K562 (cell line): ENCODE measurements around the gene C2CD2. TPM values are rescaled to one million over a fixed set of nuclear protein-coding genes. Genes with fewer than 3 reads are reported as not detected.

Source experiments
- polyA plus RNA-seq, 8 experiments: library from polyadenylated mRNA; depleted of rRNA in 4 of 8; stranded (reverse) in 5 of 8; unstranded in 3 of 8; fragments of >200 nt; fragmentation: Nextera tagmentation in 2 of 8; fragmentation: Illumina TruSeq in 1 of 8; extraction: Ambion mirVana in 2 of 8; extraction: Trizol in 1 of 8; gene quantifications; 2 replicates each; pipeline versions ENCODE4 v1.2.1 to v1.2.3, GENCODE V29; 2011 to 2014; ENCODE audit warnings: inconsistent platforms in 1 of 8, missing spikeins in 1 of 8
- total RNA-seq, 7 experiments: library from RNA; depleted of rRNA in 6 of 7; stranded (reverse); fragments of >200 nt in 6 of 7; fragmentation: Illumina TruSeq in 2 of 7; extraction: Trizol in 2 of 7; gene quantifications; 2 replicates each; pipeline versions ENCODE4 v1.2.1 to v1.2.3, GENCODE V29; 2011 to 2021; ENCODE audit warnings: low replicate concordance in 1 of 7
- TF ChIP-seq, protein P1 (sequence below): fragments of 450-650 bp; IDR thresholded peaks from 2 replicates; pipeline ENCODE4 v1.6.1; 2016; ENCODE audit warnings: low read depth

The C2CD2 gene
- total and polyA plus RNA-seq, 9 of the 15 experiments (the other 6 are each of a cell fraction or from before 2014, with no cell fraction given), result 1.3 to 21.6 (median 12.1) TPM

GRCh38 chr21:41923631-41924367, 30.0 kb downstream of the C2CD2 start (continued):
- TF ChIP-seq, protein P1, sequence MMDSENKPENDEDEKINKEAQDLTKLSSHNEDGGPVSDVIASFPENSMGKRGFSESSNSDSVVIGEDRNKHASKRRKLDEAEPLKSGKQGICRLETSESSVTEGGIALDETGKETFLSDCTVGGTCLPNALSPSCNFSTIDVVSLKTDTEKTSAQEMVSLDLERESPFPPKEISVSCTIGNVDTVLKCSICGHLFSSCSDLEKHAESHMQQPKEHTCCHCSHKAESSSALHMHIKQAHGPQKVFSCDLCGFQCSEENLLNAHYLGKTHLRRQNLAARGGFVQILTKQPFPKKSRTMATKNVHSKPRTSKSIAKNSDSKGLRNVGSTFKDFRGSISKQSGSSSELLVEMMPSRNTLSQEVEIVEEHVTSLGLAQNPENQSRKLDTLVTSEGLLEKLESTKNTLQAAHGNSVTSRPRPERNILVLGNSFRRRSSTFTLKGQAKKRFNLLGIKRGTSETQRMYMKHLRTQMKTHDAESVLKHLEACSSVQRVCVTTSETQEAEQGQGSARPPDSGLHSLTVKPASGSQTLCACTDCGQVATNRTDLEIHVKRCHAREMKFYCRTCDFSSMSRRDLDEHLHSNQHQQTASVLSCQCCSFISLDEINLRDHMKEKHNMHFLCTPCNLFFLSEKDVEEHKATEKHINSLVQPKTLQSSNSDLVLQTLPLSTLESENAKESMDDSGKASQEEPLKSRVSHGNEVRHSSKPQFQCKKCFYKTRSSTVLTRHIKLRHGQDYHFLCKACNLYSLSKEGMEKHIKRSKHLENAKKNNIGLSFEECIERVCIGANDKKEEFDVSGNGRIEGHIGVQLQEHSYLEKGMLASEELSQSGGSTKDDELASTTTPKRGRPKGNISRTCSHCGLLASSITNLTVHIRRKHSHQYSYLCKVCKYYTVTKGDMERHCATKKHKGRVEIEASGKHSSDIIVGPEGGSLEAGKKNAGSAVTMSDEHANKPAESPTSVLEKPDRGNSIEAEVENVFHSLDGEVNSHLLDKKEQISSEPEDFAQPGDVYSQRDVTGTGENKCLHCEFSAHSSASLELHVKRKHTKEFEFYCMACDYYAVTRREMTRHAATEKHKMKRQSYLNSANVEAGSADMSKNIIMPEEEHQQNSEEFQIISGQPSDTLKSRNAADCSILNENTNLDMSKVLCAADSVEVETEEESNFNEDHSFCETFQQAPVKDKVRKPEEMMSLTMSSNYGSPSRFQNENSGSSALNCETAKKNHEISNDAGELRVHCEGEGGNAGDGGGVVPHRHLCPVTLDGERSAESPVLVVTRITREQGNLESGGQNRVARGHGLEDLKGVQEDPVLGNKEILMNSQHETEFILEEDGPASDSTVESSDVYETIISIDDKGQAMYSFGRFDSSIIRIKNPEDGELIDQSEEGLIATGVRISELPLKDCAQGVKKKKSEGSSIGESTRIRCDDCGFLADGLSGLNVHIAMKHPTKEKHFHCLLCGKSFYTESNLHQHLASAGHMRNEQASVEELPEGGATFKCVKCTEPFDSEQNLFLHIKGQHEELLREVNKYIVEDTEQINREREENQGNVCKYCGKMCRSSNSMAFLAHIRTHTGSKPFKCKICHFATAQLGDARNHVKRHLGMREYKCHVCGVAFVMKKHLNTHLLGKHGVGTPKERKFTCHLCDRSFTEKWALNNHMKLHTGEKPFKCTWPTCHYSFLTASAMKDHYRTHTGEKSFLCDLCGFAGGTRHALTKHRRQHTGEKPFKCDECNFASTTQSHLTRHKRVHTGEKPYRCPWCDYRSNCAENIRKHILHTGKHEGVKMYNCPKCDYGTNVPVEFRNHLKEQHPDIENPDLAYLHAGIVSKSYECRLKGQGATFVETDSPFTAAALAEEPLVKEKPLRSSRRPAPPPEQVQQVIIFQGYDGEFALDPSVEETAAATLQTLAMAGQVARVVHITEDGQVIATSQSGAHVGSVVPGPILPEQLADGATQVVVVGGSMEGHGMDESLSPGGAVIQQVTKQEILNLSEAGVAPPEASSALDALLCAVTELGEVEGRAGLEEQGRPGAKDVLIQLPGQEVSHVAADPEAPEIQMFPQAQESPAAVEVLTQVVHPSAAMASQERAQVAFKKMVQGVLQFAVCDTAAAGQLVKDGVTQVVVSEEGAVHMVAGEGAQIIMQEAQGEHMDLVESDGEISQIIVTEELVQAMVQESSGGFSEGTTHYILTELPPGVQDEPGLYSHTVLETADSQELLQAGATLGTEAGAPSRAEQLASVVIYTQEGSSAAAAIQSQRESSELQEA, result no peak
- TF ChIP-seq, all 486 proteins: peak for 0
